GM23248 (cell line): Measurements from ENCODE around the gene WDR64. TPM values are rescaled to one million over a fixed set of nuclear protein-coding genes. Genes with fewer than 3 reads are reported as not detected.

ENCODE experiments used
- DNase-seq: peaks from one replicate; pipeline ENCODE4 v3.0.0-alpha.2; 2015
- H2AFZ ChIP-seq: fragments of 200-600 bp; sonication (generic); 2 replicates; pipeline ENCODE4 v1.6.1; 2016; ENCODE audit warnings: antibody characterized with exemption
- H3F3A ChIP-seq: fragments of 200-600 bp; sonication (generic); 2 replicates; pipeline ENCODE4 v1.6.1; 2016; ENCODE audit warnings: mild to moderate bottlenecking, antibody characterized with exemption, mixed run types; ENCODE audit not compliant: insufficient read depth
- H3K27ac ChIP-seq: fragments of 200-600 bp; sonication (generic); 2 replicates; pipeline ENCODE4 v1.5.1; 2016; ENCODE audit warnings: mild to moderate bottlenecking
- H3K27me3 ChIP-seq: fragments of 200-600 bp; sonication (generic); replicated peaks from 2 replicates; pipeline ENCODE4 v1.6.1; 2016; ENCODE audit warnings: mild to moderate bottlenecking; ENCODE audit not compliant: insufficient read depth
- H3K36me3 ChIP-seq: fragments of 200-600 bp; sonication (generic); 2 replicates; pipeline ENCODE4 v1.6.1; 2016; ENCODE audit warnings: low read depth, mild to moderate bottlenecking
- H3K4me1 ChIP-seq: fragments of 200-600 bp; sonication (generic); 2 replicates; pipeline ENCODE4 v1.6.1; 2016; ENCODE audit warnings: mild to moderate bottlenecking; ENCODE audit not compliant: insufficient read depth
- H3K4me2 ChIP-seq: fragments of 200-600 bp; sonication (generic); one replicate; pipeline ENCODE4 v1.6.1; 2016; ENCODE audit warnings: mild to moderate bottlenecking; ENCODE audit not compliant: unreplicated experiment
- H3K4me3 ChIP-seq: fragments of 200-600 bp; sonication (generic); 2 replicates; pipeline ENCODE4 v1.5.1; 2016; ENCODE audit warnings: mild to moderate bottlenecking
- H3K79me2 ChIP-seq: fragments of 200-600 bp; sonication (generic); 2 replicates; pipeline ENCODE4 v1.6.1; 2016; ENCODE audit warnings: mild to moderate bottlenecking; ENCODE audit not compliant: insufficient read depth
- H3K9ac ChIP-seq: fragments of 200-600 bp; sonication (generic); 2 replicates; pipeline ENCODE4 v1.6.1; 2016; ENCODE audit warnings: mild to moderate bottlenecking
- H3K9me2 ChIP-seq: fragments of 200-600 bp; sonication (generic); 2 replicates; pipeline ENCODE4 v1.6.1; 2016; ENCODE audit warnings: mixed run types, mild to moderate bottlenecking, moderate library complexity; ENCODE audit not compliant: insufficient read depth
- H3K9me3 ChIP-seq: fragments of 200-600 bp; sonication (generic); one replicate; pipeline ENCODE4 v1.6.1; 2017; ENCODE audit warnings: low read depth
- H4K20me1 ChIP-seq: fragments of 200-600 bp; sonication (generic); 2 replicates; pipeline ENCODE4 v1.6.0; 2016; ENCODE audit not compliant: insufficient read depth
- EZH2 ChIP-seq: fragments of 200-600 bp; sonication (generic); IDR thresholded peaks from 2 replicates; pipeline ENCODE4 v1.6.1; 2018; ENCODE audit warnings: antibody characterized with exemption, mild to moderate bottlenecking; ENCODE audit not compliant: insufficient read depth, poor library complexity, severe bottlenecking
- EZH2phosphoT487 ChIP-seq: fragments of 200-600 bp; sonication (generic); IDR thresholded peaks from 2 replicates; pipeline ENCODE4 v1.6.1; 2018; ENCODE audit warnings: antibody characterized with exemption, moderate library complexity, mild to moderate bottlenecking, low read depth; ENCODE audit not compliant: insufficient read depth
- WGBS, 2 experiments: methylation state at CpG; one replicate each; pipeline ENCODE4 v1.1.6; 2015 to 2017; ENCODE audit warnings: low lambda C conversion rate in 2 of 2, low coverage in 1 of 2; ENCODE audit errors: missing lambda C conversion rate in 2 of 2; 5-methylcytosine and 5-hydroxymethylcytosine counted together
- in situ Hi-C: fragments of 300-500 bp; cut with MboI; formaldehyde crosslinking; loops from 2 replicates; pipeline ENCODE4 v1.15.0; 2020
- polyA plus RNA-seq: library from polyadenylated mRNA; unstranded; fragments of >200 nt; fragmentation: Nextera tagmentation; extraction: Ambion mirVana; gene quantifications from 2 replicates; pipeline ENCODE4 v1.2.1, GENCODE V29; 2016
- total RNA-seq: library from RNA; depleted of rRNA; stranded (reverse); fragments of >200 nt; shearing (Covaris generic); gene quantifications from 2 replicates; pipeline ENCODE4 v1.2.3, GENCODE V29; 2014

Gene WDR64
- total and polyA plus RNA-seq, 2 experiments from 2014 or later: not detected

DNA sequence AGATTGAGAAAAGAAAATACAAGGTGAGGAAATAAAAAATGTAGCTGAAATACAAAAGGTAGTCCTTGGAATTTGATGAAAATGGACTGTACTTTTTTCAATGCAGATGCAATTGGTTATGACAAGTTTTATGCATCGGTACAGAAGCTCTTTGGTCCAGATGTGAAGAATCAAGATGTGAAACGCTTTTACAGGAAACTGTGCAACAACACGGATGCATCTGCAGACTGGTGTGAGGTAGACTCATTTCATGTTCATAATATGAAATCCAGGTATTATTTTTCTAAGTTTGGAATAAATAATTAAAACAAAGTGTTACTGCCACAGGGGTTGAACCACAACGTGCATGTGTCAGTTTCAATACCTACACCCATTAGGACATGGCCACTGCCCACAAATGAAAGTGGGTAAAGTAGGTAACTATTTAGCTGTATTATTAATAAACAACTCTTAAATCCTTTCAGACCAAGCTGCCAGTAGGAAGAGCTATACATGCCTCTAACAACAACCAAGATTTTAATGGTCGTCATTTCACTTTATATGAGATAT, 8.4 kb downstream of the WDR64 start:
- 27 to 31% methylated on average over 5 of the region's 5 CpGs for WGBS, 2 experiments
- Histone ChIP-seq H3K27ac (no peak overlapping the region), H3K4me3 (no peak overlapping the region), H3K9ac (no peak overlapping the region), H3K9me2 (no peaks in the 10 kb centered on the region), H3K4me2 (no peak overlapping the region), H4K20me1 (no peaks in the 10 kb centered on the region), H3K4me1 (no peaks in the 10 kb centered on the region), H3F3A (no peaks in the 10 kb centered on the region), H3K79me2 (no peaks in the 10 kb centered on the region), H3K36me3 (no peaks in the 10 kb centered on the region), H2AFZ (no peak overlapping the region), H3K27me3 (no peaks in the 10 kb centered on the region), H3K9me3 (no peaks in the 10 kb centered on the region)
- TF ChIP-seq EZH2phosphoT487 (no peak), EZH2 (no peak)
- in situ Hi-C loops: no loop called here
- DNase-seq: no peak

DNA sequence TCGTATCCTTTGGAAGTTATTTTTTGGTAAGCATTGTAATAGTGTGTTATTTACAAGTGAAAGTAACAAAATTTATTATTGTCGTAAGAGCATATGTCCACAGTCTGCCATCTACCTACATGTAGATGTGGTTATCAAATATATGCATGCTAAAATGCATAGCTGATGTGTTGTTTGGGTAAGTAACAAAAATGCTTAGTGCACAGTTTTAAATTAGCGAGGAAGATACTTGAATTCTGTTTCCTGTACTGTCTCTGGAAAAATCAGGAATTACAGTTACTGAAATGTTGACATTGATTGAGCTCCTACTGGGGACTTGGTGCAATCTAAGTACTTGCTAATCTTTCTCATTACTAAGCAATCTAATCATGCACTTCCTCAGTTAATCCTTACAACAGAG, 14.3 kb downstream of the WDR64 start:
- no peaks in the 10 kb centered on the region for H3K27me3 ChIP-seq
- 0 out of 2 replicates have a peak, but pooled peaks cover 4% of the 10 kb centered on the region for H3K9me2 ChIP-seq
- no peaks in the 10 kb centered on the region for H3K4me1 ChIP-seq
- H3K4me2 ChIP-seq: no peak overlapping the region
- in situ Hi-C loops: no loop called here
- H3K27ac ChIP-seq: no peak overlapping the region
- H3K4me3 ChIP-seq: no peak overlapping the region
- no peaks in the 10 kb centered on the region for H4K20me1 ChIP-seq
- TF ChIP-seq EZH2phosphoT487 (no peak), EZH2 (no peak)
- H3K9ac ChIP-seq: no peak overlapping the region
- H3K79me2 ChIP-seq: no peaks in the 10 kb centered on the region
- 63 to 68% methylated on average over 3 of the region's 3 CpGs for WGBS, 2 experiments
- no peaks in the 10 kb centered on the region for H3K9me3 ChIP-seq
- DNase-seq: no peak
- no peaks in the 10 kb centered on the region for H3K36me3 ChIP-seq
- no peaks in the 10 kb centered on the region for H3F3A ChIP-seq
- H2AFZ ChIP-seq: no peak overlapping the region

- Histone ChIP-seq H3K79me2 (no peaks in the 10 kb centered on the region), H3K4me1 (no peaks in the 10 kb centered on the region), H3K9me2 (no peaks in the 10 kb centered on the region), H4K20me1 (no peaks in the 10 kb centered on the region), H3K9ac (no peak overlapping the region), H3K27me3 (no peaks in the 10 kb centered on the region), H2AFZ (no peak overlapping the region), H3K36me3 (no peaks in the 10 kb centered on the region), H3K4me3 (no peak overlapping the region), H3K27ac (no peak overlapping the region), H3K9me3 (no peaks in the 10 kb centered on the region), H3K4me2 (no peak overlapping the region), H3F3A (no peaks in the 10 kb centered on the region)
- in situ Hi-C loops: no loop called here
- TF ChIP-seq EZH2phosphoT487: no peak
- TF ChIP-seq EZH2: no peak
- WGBS, 2 experiments: 86 to 93% methylated on average over 1 of the region's 1 CpG
- DNase-seq: no peak
Observed at GRCh38 chr1:241672301-241672700, 20.2 kb downstream of the WDR64 start.

- no peak for DNase-seq
- WGBS, 2 experiments: 77 to 96% methylated on average over 1 of the region's 1 CpG
- no peaks in the 10 kb centered on the region for H3K27me3 ChIP-seq
- TF ChIP-seq EZH2phosphoT487 (no peak), EZH2 (no peak)
- in situ Hi-C loops: no loop called here
- no peaks in the 10 kb centered on the region for H3K36me3 ChIP-seq
- no peaks in the 10 kb centered on the region for H3K4me1 ChIP-seq
- H3K27ac ChIP-seq: no peak overlapping the region
- H3K79me2 ChIP-seq: no peaks in the 10 kb centered on the region
- H2AFZ ChIP-seq: no peak overlapping the region
- no peak overlapping the region for H3K4me2 ChIP-seq
- H3K9me3 ChIP-seq: no peaks in the 10 kb centered on the region
- H3F3A ChIP-seq: no peaks in the 10 kb centered on the region
- H4K20me1 ChIP-seq: no peaks in the 10 kb centered on the region
- H3K9me2 ChIP-seq: no peaks in the 10 kb centered on the region
- H3K9ac ChIP-seq: no peak overlapping the region
- H3K4me3 ChIP-seq: no peak overlapping the region
Observed at GRCh38 chr1:241674805-241675384, 22.8 kb downstream of the WDR64 start.

DNA sequence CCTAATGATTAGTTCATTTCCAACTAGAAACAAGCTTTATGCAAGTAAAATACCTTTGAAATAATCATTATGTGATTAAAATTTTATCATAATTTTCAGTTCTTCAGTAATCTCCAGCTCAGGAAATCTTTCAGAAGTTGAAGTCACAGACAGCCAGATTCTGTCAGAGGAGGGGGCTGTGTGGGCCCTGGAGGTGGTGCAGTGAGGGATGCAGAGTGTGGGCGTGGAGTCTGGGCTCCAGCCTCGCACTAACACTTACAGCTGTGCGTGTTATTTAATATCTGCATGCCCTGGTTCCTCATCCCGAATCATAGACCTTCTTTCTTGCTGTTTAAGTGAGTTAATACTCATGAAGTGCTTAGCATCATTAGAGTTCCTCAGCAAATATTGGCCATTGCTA, 23.9 kb downstream of the WDR64 start:
- Histone ChIP-seq H3K9ac (no peak overlapping the region), H3K36me3 (no peaks in the 10 kb centered on the region), H3K27ac (no peak overlapping the region), H3K4me1 (no peaks in the 10 kb centered on the region), H3K27me3 (no peaks in the 10 kb centered on the region; the same call in 1 of the 2 replicates), H2AFZ (no peak overlapping the region), H3K79me2 (no peaks in the 10 kb centered on the region), H4K20me1 (no peaks in the 10 kb centered on the region), H3K4me3 (no peak overlapping the region), H3K9me2 (no peaks in the 10 kb centered on the region), H3F3A (no peaks in the 10 kb centered on the region), H3K4me2 (no peak overlapping the region), H3K9me3 (no peaks in the 10 kb centered on the region)
- no peak for TF ChIP-seq EZH2phosphoT487
- TF ChIP-seq EZH2: no peak
- 29 to 31% methylated on average over 4 of the region's 4 CpGs for WGBS, 2 experiments
- in situ Hi-C loops: no loop called here
- DNase-seq: no peak
